ENCODE measurements around the gene ASCL4.
"Not testable (repeated sequence)": the region's sequence is repeated elsewhere in the genome, so short reads cannot be mapped to it uniquely, and the experiment has no call there.

ASCL4 gene

GRCh38 chr12:107774349-107775029 lies at the start of gene ASCL4:
TSS of gene ASCL4 (plus strand) at chr12:107774704. CDS start at chr12:107775219, 515 bp downstream.
- no peak for DNase-seq (ENCODE audit: low read depth in 2 of 2)

- not testable (repeated sequence) for DNase-seq (ENCODE audit: low read depth in 2 of 2)
Measured at GRCh38 chr12:107727327-107727726, 47.2 kb upstream of the ASCL4 start.

- DNase-seq (ENCODE audit: low read depth in 2 of 2), result not testable (repeated sequence)
Measured at GRCh38 chr12:107727742-107728141, 46.8 kb upstream of the ASCL4 start.

GRCh38 chr12:107730618-107731341 lies 43.7 kb upstream of the ASCL4 start:
- DNase-seq (ENCODE audit: low read depth in 2 of 2), result no peak

- DNase-seq (ENCODE audit: low read depth in 2 of 2), result no peak
Measured at GRCh38 chr12:107731366-107731765, 43.1 kb upstream of the ASCL4 start.

GRCh38 chr12:107732365-107732764 lies 42.1 kb upstream of the ASCL4 start:
- no peak for DNase-seq (ENCODE audit: low read depth in 2 of 2)

GRCh38 chr12:107734139-107734538 lies 40.4 kb upstream of the ASCL4 start:
- no peak for DNase-seq (ENCODE audit: low read depth in 2 of 2)

GRCh38 chr12:107735763-107736162 lies 38.7 kb upstream of the ASCL4 start:
- DNase-seq (ENCODE audit: low read depth in 2 of 2), result no peak

- DNase-seq (ENCODE audit: low read depth in 2 of 2), result no peak
Measured at GRCh38 chr12:107736914-107737313, 37.6 kb upstream of the ASCL4 start.

- DNase-seq (ENCODE audit: low read depth in 2 of 2), result peak; percentile 43 to 44
Measured at GRCh38 chr12:107748472-107748871, 26.0 kb upstream of the ASCL4 start.

- no peak for DNase-seq (ENCODE audit: low read depth in 2 of 2)
Measured at GRCh38 chr12:107749083-107749482, 25.4 kb upstream of the ASCL4 start.

- DNase-seq (ENCODE audit: low read depth in 2 of 2), result peak; percentile 42 to 49
Measured at GRCh38 chr12:107759410-107759809, 15.1 kb upstream of the ASCL4 start.

GRCh38 chr12:107760207-107760808 lies 14.2 kb upstream of the ASCL4 start:
- DNase-seq (ENCODE audit: low read depth in 2 of 2), result no peak

- DNase-seq (ENCODE audit: low read depth in 2 of 2), result peak; percentile 84 to 89
Measured at GRCh38 chr12:107760809-107761501, 13.5 kb upstream of the ASCL4 start, which contains the start of gene PRDM4. TSS of gene PRDM4 (minus strand) at chr12:107761137. CDS start at chr12:107760515, 622 bp downstream.

GRCh38 chr12:107761502-107761904 lies 13.0 kb upstream of the ASCL4 start:
- no peak for DNase-seq (ENCODE audit: low read depth in 2 of 2)

- DNase-seq (ENCODE audit: low read depth in 2 of 2), result no peak
Measured at GRCh38 chr12:107762874-107763273, 11.6 kb upstream of the ASCL4 start.

GRCh38 chr12:107764626-107765025 lies 9.9 kb upstream of the ASCL4 start:
- no peak for DNase-seq (ENCODE audit: low read depth in 2 of 2)

- DNase-seq (ENCODE audit: low read depth in 2 of 2), result no peak
Measured at GRCh38 chr12:107765316-107765715, 9.2 kb upstream of the ASCL4 start.

- no peak for DNase-seq (ENCODE audit: low read depth in 2 of 2)
Measured at GRCh38 chr12:107767466-107767865, 7.0 kb upstream of the ASCL4 start.

- no peak for DNase-seq (ENCODE audit: low read depth in 2 of 2)
Measured at GRCh38 chr12:107775093-107775721, 703 bp downstream of the ASCL4 start.

- no peak for DNase-seq (ENCODE audit: low read depth in 2 of 2)
Measured at GRCh38 chr12:107776171-107776570, 1.7 kb downstream of the ASCL4 start.

Data from fibroblast of skin of left biceps (primary cell).